Activated CD8-positive, alpha-beta memory T cell treated with anti-CD3 and anti-CD28 coated beads, Interleukin-2, amount 50 U/mL, for 4 hours (primary cell): ENCODE data around the gene TEX50.
"Not testable (repeated sequence)": the region's sequence is repeated elsewhere in the genome, so short reads cannot be mapped to it uniquely, and the experiment has no call there.

Experiments used
- DNase-seq: peaks from one replicate; pipeline ENCODE4 v3.0.0-alpha.2; 2020

TEX50 gene

GRCh38 chr1:173663159-173663558 lies 28.0 kb downstream of the TEX50 start:
- DNase-seq: no peak

GRCh38 chr1:173666646-173667045 lies 31.5 kb downstream of the TEX50 start:
- no peak for DNase-seq

- peak; percentile 18 for DNase-seq
These were observed 34.4 kb downstream of the TEX50 start, which contains the start of gene ANKRD45 for GRCh38 chr1:173669491-173669941. TSS of gene ANKRD45 (minus strand) at chr1:173669851. CDS start at chr1:173659418, 10,433 bp downstream.

- not testable (repeated sequence) for DNase-seq
These were observed 39.4 kb downstream of the TEX50 start for GRCh38 chr1:173674496-173674895.

GRCh38 chr1:173680152-173680551 lies 45.0 kb downstream of the TEX50 start:
- DNase-seq: not testable (repeated sequence)

- no peak for DNase-seq
These were observed 47.0 kb downstream of the TEX50 start for GRCh38 chr1:173682184-173682583.

GRCh38 chr1:173683838-173684237 lies 48.7 kb downstream of the TEX50 start:
- DNase-seq: not testable (repeated sequence)

- not testable (repeated sequence) for DNase-seq
These were observed 50.0 kb downstream of the TEX50 start for GRCh38 chr1:173685121-173685520.
